H9 (cell line): Measurements from ENCODE around the gene RBM23. TPM values are rescaled to one million over a fixed set of nuclear protein-coding genes. Genes with fewer than 3 reads are reported as not detected.

Source experiments
- DNase-seq: peaks from one replicate; pipeline ENCODE4 v3.0.0-alpha.2; 2017
- H2AFZ ChIP-seq: one replicate; pipeline ENCODE4 v1.6.1; 2013; ENCODE audit warnings: mild to moderate bottlenecking, low read length, control low read depth, moderate library complexity
- H2AK5ac ChIP-seq: 2 replicates; pipeline ENCODE4 v1.6.1; 2013; ENCODE audit warnings: low read length, control low read depth, mixed read lengths; ENCODE audit not compliant: insufficient read length
- H2BK120ac ChIP-seq: one replicate; pipeline ENCODE4 v1.6.1; 2013; ENCODE audit warnings: low read depth, mild to moderate bottlenecking, low read length, control low read depth, inconsistent platforms; ENCODE audit not compliant: poor library complexity, severe bottlenecking
- H2BK12ac ChIP-seq: 2 replicates; pipeline ENCODE4 v1.6.1; 2013; ENCODE audit warnings: low read length, control low read depth, mixed read lengths, low read depth; ENCODE audit not compliant: insufficient read length
- H2BK15ac ChIP-seq: 2 replicates; pipeline ENCODE4 v1.6.1; 2013; ENCODE audit warnings: low read depth, low read length, control low read depth
- H2BK20ac ChIP-seq: one replicate; pipeline ENCODE4 v1.6.1; 2013; ENCODE audit warnings: low read depth, mild to moderate bottlenecking, low read length, control low read depth, inconsistent platforms; ENCODE audit not compliant: poor library complexity, severe bottlenecking
- H2BK5ac ChIP-seq: 2 replicates; pipeline ENCODE4 v1.6.1; 2013; ENCODE audit warnings: low read length, control low read depth, mixed read lengths; ENCODE audit not compliant: insufficient read length
- H3K14ac ChIP-seq: 2 replicates; pipeline ENCODE4 v1.6.1; 2013; ENCODE audit warnings: low read length, control low read depth; ENCODE audit not compliant: insufficient read depth
- H3K18ac ChIP-seq: 2 replicates; pipeline ENCODE4 v1.6.1; 2013; ENCODE audit warnings: low read depth, mild to moderate bottlenecking, mixed read lengths, low read length, control low read depth; ENCODE audit not compliant: insufficient read length
- H3K23ac ChIP-seq: 2 replicates; pipeline ENCODE4 v1.6.1; 2013; ENCODE audit warnings: low read length, control low read depth, mixed read lengths, low read depth; ENCODE audit not compliant: insufficient read length
- H3K23me2 ChIP-seq: 2 replicates; pipeline ENCODE4 v1.6.1; 2013; ENCODE audit warnings: low read depth, mild to moderate bottlenecking, mixed read lengths, low read length, control low read depth; ENCODE audit not compliant: insufficient read length, poor library complexity, severe bottlenecking
- H3K27ac ChIP-seq: 2 replicates; pipeline ENCODE4 v1.5.1; 2013; ENCODE audit warnings: low read length, control low read depth, mixed read lengths, low read depth; ENCODE audit not compliant: insufficient read length
- H3K27me3 ChIP-seq: 2 replicates; pipeline ENCODE4 v1.6.1; 2013; ENCODE audit warnings: low read length, control low read depth, inconsistent platforms; ENCODE audit not compliant: insufficient read depth
- H3K4ac ChIP-seq: 2 replicates; pipeline ENCODE4 v1.6.1; 2013; ENCODE audit warnings: low read depth, mild to moderate bottlenecking, control low read depth, inconsistent platforms, low read length, moderate library complexity
- H3K4me1 ChIP-seq: 2 replicates; pipeline ENCODE4 v1.6.1; 2013; ENCODE audit warnings: low read length, control low read depth, inconsistent platforms; ENCODE audit not compliant: insufficient read depth
- H3K4me2 ChIP-seq: 2 replicates; pipeline ENCODE4 v1.6.1; 2013; ENCODE audit warnings: low read length, control low read depth, mixed read lengths; ENCODE audit not compliant: insufficient read length, insufficient read depth
- H3K56ac ChIP-seq: 2 replicates; pipeline ENCODE4 v1.6.1; 2013; ENCODE audit warnings: low read depth, mild to moderate bottlenecking, mixed read lengths, low read length, control low read depth; ENCODE audit not compliant: insufficient read length
- H3K79me1 ChIP-seq: 2 replicates; pipeline ENCODE4 v1.6.1; 2013; ENCODE audit warnings: low read depth, mild to moderate bottlenecking, moderate library complexity, low read length, control low read depth, inconsistent platforms; ENCODE audit not compliant: insufficient read depth, poor library complexity, severe bottlenecking
- H3K79me2 ChIP-seq: 2 replicates; pipeline ENCODE4 v1.6.1; 2013; ENCODE audit warnings: low read length, control low read depth, inconsistent platforms; ENCODE audit not compliant: insufficient read depth
- H3K9ac ChIP-seq: 2 replicates; pipeline ENCODE4 v1.6.1; 2013; ENCODE audit warnings: low read length, control low read depth, mixed read lengths; ENCODE audit not compliant: insufficient read length; ENCODE audit errors: extremely low read depth
- H3K9me3 ChIP-seq: one replicate; pipeline ENCODE4 v1.6.1; 2013; ENCODE audit warnings: low read depth, low read length, inconsistent platforms; ENCODE audit not compliant: control insufficient read depth
- H3T11ph ChIP-seq: one replicate; pipeline ENCODE4 v1.6.1; 2013; ENCODE audit warnings: mild to moderate bottlenecking, low read length, control low read depth, inconsistent platforms
- H4K20me1 ChIP-seq: one replicate; pipeline ENCODE4 v1.6.1; 2013; ENCODE audit not compliant: control insufficient read depth, insufficient read length, insufficient read depth
- H4K5ac ChIP-seq: 2 replicates; pipeline ENCODE4 v1.6.1; 2013; ENCODE audit warnings: low read depth, mild to moderate bottlenecking, mixed read lengths, low read length, control low read depth; ENCODE audit not compliant: insufficient read length
- H4K8ac ChIP-seq: replicated peaks from 2 replicates; pipeline ENCODE4 v1.6.1; 2013; ENCODE audit warnings: low read length, control low read depth, mixed read lengths, low read depth; ENCODE audit not compliant: insufficient read length
- H4K91ac ChIP-seq: 2 replicates; pipeline ENCODE4 v1.6.1; 2013; ENCODE audit warnings: low read depth, mild to moderate bottlenecking, moderate library complexity, mixed read lengths, low read length, control low read depth; ENCODE audit not compliant: insufficient read length
- H3K27ac Mint-ChIP-seq, 3 experiments: 2 replicates in 2 of 3; 3 replicates in 1 of 3; pipeline ENCODE4 v1.8.0; 2020 to 2021; ENCODE audit warnings: mixed read lengths in 3 of 3, mild to moderate bottlenecking in 1 of 3, moderate library complexity in 1 of 3
- H3K27me3 Mint-ChIP-seq: 2 replicates; pipeline ENCODE4 v1.8.0; 2021; ENCODE audit warnings: low read depth, mild to moderate bottlenecking, moderate library complexity, mixed read lengths
- H3K36me3 Mint-ChIP-seq, 3 experiments: 2 replicates in 2 of 3; 3 replicates in 1 of 3; pipeline ENCODE4 v1.8.0; 2020 to 2021; ENCODE audit warnings: low read depth in 3 of 3, mixed read lengths in 3 of 3; ENCODE audit not compliant: insufficient read depth in 1 of 3
- H3K4me1 Mint-ChIP-seq, 2 experiments: 2 replicates each; pipeline ENCODE4 v1.8.0; 2020; ENCODE audit warnings: mixed read lengths in 2 of 2
- H3K4me3 Mint-ChIP-seq, 2 experiments: 2 replicates in 1 of 2; 3 replicates in 1 of 2; pipeline ENCODE4 v1.8.0; 2020 to 2021; ENCODE audit warnings: mild to moderate bottlenecking in 2 of 2, mixed read lengths in 2 of 2, moderate library complexity in 1 of 2
- H3K9me3 Mint-ChIP-seq, 2 experiments: 2 replicates in 1 of 2; 3 replicates in 1 of 2; pipeline ENCODE4 v1.8.0; 2020; ENCODE audit warnings: mild to moderate bottlenecking in 2 of 2, mixed read lengths in 2 of 2, moderate library complexity in 1 of 2
- WGBS: extraction: QIAGEN DNeasy Blood & Tissue Kit; methylation state at CpG from one replicate; pipeline ENCODE4 v1.1.7; 2013; ENCODE audit warnings: missing lambda C conversion rate, low lambda C conversion rate, mixed read lengths; ENCODE audit not compliant: insufficient read length; ENCODE audit errors: extremely low coverage; 5-methylcytosine and 5-hydroxymethylcytosine counted together
- total RNA-seq: library from RNA; stranded (reverse); gene quantifications from 2 replicates; pipeline ENCODE4 v1.2.1, GENCODE V29; 2021
- TF ChIP-seq, protein P1 (sequence below): fragments of 200-600 bp; sonication (generic); conservative IDR thresholded peaks from 3 replicates; pipeline ENCODE4 v1.8.0; 2021; ENCODE audit warnings: antibody characterized with exemption, mild to moderate bottlenecking

The RBM23 gene
- total RNA-seq, 1 experiment from 2014 or later: 79.0 TPM

GRCh38 chr14:22878271-22879246 lies 40.4 kb downstream of the RBM23 start:
- Histone ChIP-seq H3K27me3 (no peaks in the 10 kb centered on the region), H3K23me2 (peaks cover 6% of the 10 kb centered on the region), H3K23ac (no peak overlapping the region), H2BK5ac (no peak overlapping the region), H4K91ac (no peak overlapping the region), H3K4me2 (no peak overlapping the region), H4K8ac (no peak overlapping the region), H3K9ac (no peak overlapping the region), H4K20me1 (no peaks in the 10 kb centered on the region), H4K5ac (no peak overlapping the region), H3K79me1 (no peaks in the 10 kb centered on the region), H3K56ac (no peak overlapping the region), H3K27ac (no peak overlapping the region), H2BK12ac (no peak overlapping the region), H3K9me3 (no peaks in the 10 kb centered on the region), H2BK120ac (no peak overlapping the region), H2AFZ (no peak overlapping the region), H2AK5ac (no peak overlapping the region), H3K4me1 (no peaks in the 10 kb centered on the region; the same call in 1 of the 2 replicates), H2BK20ac (no peak overlapping the region), H2BK15ac (no peak overlapping the region), H3K4ac (no peak overlapping the region), H3K79me2 (no peaks in the 10 kb centered on the region), H3K14ac (no peak overlapping the region), H3T11ph (no peak overlapping the region), H3K18ac (no peak overlapping the region)
- no peak overlapping the region for H3K27ac Mint-ChIP-seq
- H3K27me3 Mint-ChIP-seq: peaks cover 8% of the 10 kb centered on the region
- TF ChIP-seq, protein P1, sequence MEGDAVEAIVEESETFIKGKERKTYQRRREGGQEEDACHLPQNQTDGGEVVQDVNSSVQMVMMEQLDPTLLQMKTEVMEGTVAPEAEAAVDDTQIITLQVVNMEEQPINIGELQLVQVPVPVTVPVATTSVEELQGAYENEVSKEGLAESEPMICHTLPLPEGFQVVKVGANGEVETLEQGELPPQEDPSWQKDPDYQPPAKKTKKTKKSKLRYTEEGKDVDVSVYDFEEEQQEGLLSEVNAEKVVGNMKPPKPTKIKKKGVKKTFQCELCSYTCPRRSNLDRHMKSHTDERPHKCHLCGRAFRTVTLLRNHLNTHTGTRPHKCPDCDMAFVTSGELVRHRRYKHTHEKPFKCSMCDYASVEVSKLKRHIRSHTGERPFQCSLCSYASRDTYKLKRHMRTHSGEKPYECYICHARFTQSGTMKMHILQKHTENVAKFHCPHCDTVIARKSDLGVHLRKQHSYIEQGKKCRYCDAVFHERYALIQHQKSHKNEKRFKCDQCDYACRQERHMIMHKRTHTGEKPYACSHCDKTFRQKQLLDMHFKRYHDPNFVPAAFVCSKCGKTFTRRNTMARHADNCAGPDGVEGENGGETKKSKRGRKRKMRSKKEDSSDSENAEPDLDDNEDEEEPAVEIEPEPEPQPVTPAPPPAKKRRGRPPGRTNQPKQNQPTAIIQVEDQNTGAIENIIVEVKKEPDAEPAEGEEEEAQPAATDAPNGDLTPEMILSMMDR: no peak
- WGBS: no CpG with 5 or more reads among the region's 8 CpGs
- no peaks in the 10 kb centered on the region for H3K9me3 Mint-ChIP-seq
- no peak overlapping the region for H3K4me3 Mint-ChIP-seq
- peaks cover 0 to 17% (median 5%) of the 10 kb centered on the region in 3 experiments; a peak in 6 of 7 replicates for H3K36me3 Mint-ChIP-seq
- H3K4me1 Mint-ChIP-seq: peaks cover 18 to 21% of the 10 kb centered on the region in 2 experiments
- no peak for DNase-seq
